PC-3 (cell line): ENCODE results near the gene SPHK1. TPM values are rescaled to one million over a fixed set of nuclear protein-coding genes. Genes with fewer than 3 reads are reported as not detected.

Source experiments
- ATAC-seq: fragments of 200-7000 bp; cut with Tn5 transposase; 2 replicates; pipeline ENCODE4 v1.9.1; 2020; ENCODE audit warnings: mild to moderate bottlenecking, moderate library complexity
- BruUV-seq: library from RNA; stranded (reverse); fragments of 400-500 nt; replicated peaks from 2 replicates; lab custom pipeline; 2021; lab: Mats Ljungman, UMichigan
- CTCF ChIA-PET: fragments of 300-600 bp; sonication (Branson Sonifier 250); formaldehyde crosslinking; loops from one replicate; lab custom pipeline; 2022; ENCODE audit warnings: antibody characterized with exemption; lab: Charles Lee
- POLR2A ChIA-PET: fragments of 300-600 bp; sonication (Branson Sonifier 250); formaldehyde crosslinking; loops from one replicate; lab custom pipeline; 2022; ENCODE audit warnings: antibody characterized with exemption; ENCODE audit not compliant: unreplicated experiment; lab: Charles Lee
- DNase-seq: peaks from one replicate; pipeline ENCODE4 v3.0.0-alpha.2; 2015
- H2AFZ ChIP-seq: fragments of 300-600 bp; sonication (generic); 2 replicates; pipeline ENCODE4 v1.6.0; 2016; ENCODE audit warnings: antibody characterized with exemption, low read length
- H3F3A ChIP-seq: fragments of 300-600 bp; sonication (generic); one replicate; pipeline ENCODE4 v1.6.0; 2017; ENCODE audit warnings: antibody characterized with exemption, low read length, control low read depth, mild to moderate bottlenecking; ENCODE audit not compliant: unreplicated experiment
- H3K27ac ChIP-seq: fragments of 300-600 bp; sonication (generic); 2 replicates; pipeline ENCODE4 v1.5.1; 2016; ENCODE audit warnings: mild to moderate bottlenecking, low read length
- H3K27me3 ChIP-seq: fragments of 300-600 bp; sonication (generic); 2 replicates; pipeline ENCODE4 v1.6.1; 2016; ENCODE audit warnings: low read length, mixed read lengths
- H3K36me3 ChIP-seq: fragments of 300-600 bp; sonication (generic); 2 replicates; pipeline ENCODE4 v1.6.1; 2016; ENCODE audit warnings: low read depth, mixed run types, low read length, mixed read lengths
- H3K4me1 ChIP-seq: fragments of 300-600 bp; sonication (generic); 2 replicates; pipeline ENCODE4 v1.5.1; 2016; ENCODE audit warnings: low read length; ENCODE audit not compliant: insufficient read depth
- H3K4me2 ChIP-seq: fragments of 300-600 bp; sonication (generic); 2 replicates; pipeline ENCODE4 v1.6.0; 2016; ENCODE audit warnings: low read length
- H3K4me3 ChIP-seq: fragments of 300-600 bp; sonication (generic); 2 replicates; pipeline ENCODE4 v1.5.1; 2016; ENCODE audit warnings: mild to moderate bottlenecking, low read length, mixed read lengths
- H3K79me2 ChIP-seq: fragments of 300-600 bp; sonication (generic); 2 replicates; pipeline ENCODE4 v1.6.1; 2017; ENCODE audit warnings: low read length, mixed read lengths
- H3K9ac ChIP-seq: fragments of 300-600 bp; sonication (generic); 2 replicates; pipeline ENCODE4 v1.6.0; 2016; ENCODE audit warnings: mild to moderate bottlenecking, low read length
- H3K9me2 ChIP-seq: fragments of 300-600 bp; sonication (generic); replicated peaks from 2 replicates; pipeline ENCODE4 v1.6.1; 2016; ENCODE audit warnings: mixed run types, low read length, mixed read lengths
- H3K9me3 ChIP-seq: fragments of 300-600 bp; sonication (generic); 2 replicates; pipeline ENCODE4 v1.6.1; 2016; ENCODE audit warnings: low read length, mixed read lengths
- H4K20me1 ChIP-seq: fragments of 300-600 bp; sonication (generic); 2 replicates; pipeline ENCODE4 v1.6.1; 2016; ENCODE audit warnings: low read length, mixed read lengths
- EZH2 ChIP-seq: fragments of 300-600 bp; sonication (generic); IDR thresholded peaks from one replicate; pipeline ENCODE4 v1.6.1; 2017; ENCODE audit warnings: antibody characterized with exemption, mild to moderate bottlenecking, low read length; ENCODE audit not compliant: unreplicated experiment
- EZH2phosphoT487 ChIP-seq: fragments of 300-600 bp; sonication (generic); IDR thresholded peaks from 2 replicates; pipeline ENCODE4 v1.6.1; 2018; ENCODE audit warnings: mild to moderate bottlenecking, antibody characterized with exemption, low read length, borderline replicate concordance
- intact Hi-C: fragments of 100-400 bp; cut with micrococcal nuclease; formaldehyde crosslinking; loops from 2 replicates; pipeline ENCODE4 v1.9.0; 2023
- total RNA-seq: library from RNA; depleted of rRNA; stranded (reverse); fragments of >200 nt; gene quantifications from 2 replicates; pipeline ENCODE4 v1.2.3, GENCODE V29; 2014
- TF ChIP-seq, protein P1 (sequence below): fragments of 300-600 bp; sonication (generic); conservative IDR thresholded peaks from 2 replicates; pipeline ENCODE4 v1.5.1; 2017; ENCODE audit warnings: antibody characterized with exemption, low read depth, mild to moderate bottlenecking, low read length

Gene SPHK1
- total RNA-seq, 1 experiment from 2014 or later: 54.2 TPM

DNA sequence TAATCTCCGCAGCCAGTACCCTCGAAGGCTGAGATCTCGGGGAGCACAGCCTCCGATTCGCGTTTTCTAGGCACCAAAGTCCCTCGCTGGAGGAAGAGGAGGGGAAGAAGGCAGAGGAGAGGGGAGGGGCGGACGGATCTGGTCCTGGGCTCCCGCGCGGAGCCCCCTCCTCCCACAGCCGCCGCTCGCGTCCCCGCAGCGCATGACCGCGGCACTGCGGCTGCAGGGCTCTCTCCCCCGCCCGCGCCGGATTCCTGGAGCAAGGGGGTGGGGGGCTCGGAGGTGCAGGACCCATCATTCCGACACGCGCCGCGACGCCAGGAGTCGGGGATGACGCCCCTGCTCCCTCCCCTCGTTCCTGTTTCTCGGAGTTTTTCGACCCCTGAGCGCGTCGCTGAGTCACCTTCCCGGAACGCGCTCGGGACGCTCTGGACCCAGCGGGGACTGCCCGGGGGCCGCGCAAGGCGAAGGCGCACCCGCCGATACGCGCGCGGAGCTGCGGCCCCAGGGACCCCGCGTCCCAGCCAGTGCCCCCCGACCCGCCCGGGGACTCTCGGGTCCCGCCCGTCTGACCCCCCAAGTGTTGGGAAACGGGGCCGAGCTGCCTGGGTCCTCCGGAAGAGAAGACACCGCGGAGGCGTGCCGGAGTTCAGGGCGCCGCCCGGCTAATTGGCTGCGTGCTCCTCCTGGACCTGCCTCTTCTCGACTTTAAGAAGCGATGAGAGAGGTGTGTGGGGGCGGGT, 1.4 kb upstream of the SPHK1 start:
- Histone ChIP-seq H3K27ac (no peak overlapping the region), H3K9me2 (no peaks in the 10 kb centered on the region), H2AFZ (peak overlapping the region; percentile 84), H3K79me2 (peaks cover 11% of the 10 kb centered on the region), H3K4me3 (peak overlapping the region; percentile 73), H4K20me1 (no peaks in the 10 kb centered on the region), H3K9me3 (no peaks in the 10 kb centered on the region), H3F3A (no peaks in the 10 kb centered on the region), H3K36me3 (no peaks in the 10 kb centered on the region), H3K27me3 (no peaks in the 10 kb centered on the region), H3K4me1 (peaks cover 21% of the 10 kb centered on the region), H3K4me2 (peak overlapping the region; percentile 100), H3K9ac (peak overlapping the region; percentile 84)
- intact Hi-C loops: no loop called here
- TF ChIP-seq EZH2phosphoT487: no peak
- TF ChIP-seq EZH2: no peak
- TF ChIP-seq, protein P1, sequence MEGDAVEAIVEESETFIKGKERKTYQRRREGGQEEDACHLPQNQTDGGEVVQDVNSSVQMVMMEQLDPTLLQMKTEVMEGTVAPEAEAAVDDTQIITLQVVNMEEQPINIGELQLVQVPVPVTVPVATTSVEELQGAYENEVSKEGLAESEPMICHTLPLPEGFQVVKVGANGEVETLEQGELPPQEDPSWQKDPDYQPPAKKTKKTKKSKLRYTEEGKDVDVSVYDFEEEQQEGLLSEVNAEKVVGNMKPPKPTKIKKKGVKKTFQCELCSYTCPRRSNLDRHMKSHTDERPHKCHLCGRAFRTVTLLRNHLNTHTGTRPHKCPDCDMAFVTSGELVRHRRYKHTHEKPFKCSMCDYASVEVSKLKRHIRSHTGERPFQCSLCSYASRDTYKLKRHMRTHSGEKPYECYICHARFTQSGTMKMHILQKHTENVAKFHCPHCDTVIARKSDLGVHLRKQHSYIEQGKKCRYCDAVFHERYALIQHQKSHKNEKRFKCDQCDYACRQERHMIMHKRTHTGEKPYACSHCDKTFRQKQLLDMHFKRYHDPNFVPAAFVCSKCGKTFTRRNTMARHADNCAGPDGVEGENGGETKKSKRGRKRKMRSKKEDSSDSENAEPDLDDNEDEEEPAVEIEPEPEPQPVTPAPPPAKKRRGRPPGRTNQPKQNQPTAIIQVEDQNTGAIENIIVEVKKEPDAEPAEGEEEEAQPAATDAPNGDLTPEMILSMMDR: no peak
- peak; percentile 29 for ATAC-seq
- no TSS peak for BruUV-seq
- ChIA-PET CTCF (interaction anchor here (1.2 kb wide), 1 partner anchor 13 kb away, joined by 10 read pairs; no protein-coding TSS in a partner anchor), POLR2A (interaction anchor here (0.7 to 1.1 kb wide), 3 partner anchors 9 to 505 kb away, joined by 3 to 5 read pairs (median 3); partner anchors contain the start of gene PRPSAP1)
- DNase-seq: peak; percentile 66

GRCh38 chr17:76383546-76384221, 725 bp upstream of the SPHK1 start:
- H3K4me2 ChIP-seq: peak overlapping the region; percentile 100
- H3K27me3 ChIP-seq: no peaks in the 10 kb centered on the region
- peak overlapping the region; percentile 84 for H3K9ac ChIP-seq
- ATAC-seq: peak; percentile 16
- peaks cover 11% of the 10 kb centered on the region for H3K79me2 ChIP-seq
- no peaks in the 10 kb centered on the region for H3F3A ChIP-seq
- peak overlapping the region; percentile 25 for H3K27ac ChIP-seq
- no peaks in the 10 kb centered on the region for H3K9me2 ChIP-seq
- H3K4me1 ChIP-seq: peaks cover 21% of the 10 kb centered on the region
- ChIA-PET CTCF (interaction anchor here (0.8 to 1.7 kb wide), 4 partner anchors 13 to 114 kb away, joined by 3 to 10 read pairs (median 4); partner anchors contain the start of gene PRPSAP1), POLR2A (interaction anchor here (0.6 to 1.7 kb wide), 5 partner anchors 10 to 1511 kb away, joined by 3 to 8 read pairs (median 4); partner anchors contain the start of gene PRPSAP1)
- TF ChIP-seq, protein P1: peak; percentile 45; the same call in 1 of the 2 replicates
- TF ChIP-seq EZH2phosphoT487 (no peak), EZH2 (no peak)
- intact Hi-C loops: no loop called here
- peak; percentile 37 for DNase-seq
- no peaks in the 10 kb centered on the region for H3K36me3 ChIP-seq
- no peaks in the 10 kb centered on the region for H3K9me3 ChIP-seq
- H4K20me1 ChIP-seq: no peaks in the 10 kb centered on the region
- peak overlapping the region; percentile 73 for H3K4me3 ChIP-seq
- peak overlapping the region; percentile 84 for H2AFZ ChIP-seq
- no TSS peak for BruUV-seq
